AG08395 (cell line): ENCODE data around the gene SIAH3.
"Not testable (repeated sequence)": the region's sequence is repeated elsewhere in the genome, so short reads cannot be mapped to it uniquely, and the experiment has no call there.

Experiments
- DNase-seq: peaks from one replicate; pipeline ENCODE4 v3.0.0; 2012; ENCODE audit warnings: mixed read lengths, low spot score

Gene SIAH3

DNA sequence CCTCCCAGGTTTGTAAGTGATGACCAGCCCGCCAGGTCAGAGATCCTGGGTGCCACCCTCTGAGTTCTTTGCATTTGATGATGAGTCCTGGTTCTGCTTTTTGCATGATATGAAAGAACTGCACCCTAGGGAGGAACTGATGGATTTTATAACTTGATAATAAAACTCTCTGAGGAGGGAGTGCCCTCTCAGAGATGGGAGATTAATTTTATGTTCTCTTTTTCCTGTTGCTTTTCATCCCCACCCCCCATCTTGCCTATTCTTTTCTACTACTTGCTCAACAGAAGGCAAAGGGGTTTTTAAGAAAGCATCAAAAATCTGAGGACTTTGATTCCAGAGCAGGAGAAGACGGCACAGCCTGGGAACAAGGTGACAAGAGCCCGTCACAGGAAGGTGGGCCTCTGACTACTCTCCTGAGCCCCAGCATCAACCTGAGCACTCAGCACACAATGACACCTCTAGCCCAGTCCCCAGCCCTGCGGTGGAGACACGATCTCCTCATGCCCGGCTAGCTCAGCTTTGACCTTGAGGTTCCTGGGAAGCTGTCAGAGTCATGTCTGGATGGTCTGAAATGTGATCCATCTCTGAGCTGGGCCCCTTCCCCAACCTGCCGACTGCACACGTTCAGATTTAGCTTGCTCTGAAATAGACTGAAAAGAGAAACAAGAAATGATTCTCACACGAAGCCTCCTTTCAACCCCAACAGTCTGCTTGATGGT lies 69.1 kb downstream of the SIAH3 start:
- no peak for DNase-seq

GRCh38 chr13:45781553-45782326 lies 69.8 kb downstream of the SIAH3 start:
- DNase-seq, result no peak

GRCh38 chr13:45779901-45780300 lies 71.7 kb downstream of the SIAH3 start:
- no peak for DNase-seq

DNA sequence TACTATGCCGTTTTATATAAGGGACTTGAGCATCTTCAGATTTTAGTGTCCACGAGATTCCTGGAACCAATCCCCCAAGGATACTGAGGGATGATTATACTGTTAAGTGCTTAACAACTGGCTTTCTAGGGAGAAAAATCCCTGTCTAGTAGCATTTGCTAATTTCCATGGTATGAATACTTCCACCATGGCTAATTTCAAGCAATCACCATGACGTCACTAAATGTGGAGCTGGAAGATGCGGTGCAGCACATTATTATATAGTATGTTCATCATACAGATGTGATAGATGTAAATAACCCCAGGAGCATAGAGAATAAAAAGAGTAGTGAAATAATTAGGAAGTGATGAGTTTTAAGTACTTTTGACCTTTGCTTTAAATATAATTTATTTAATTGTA lies 72.7 kb downstream of the SIAH3 start:
- no peak for DNase-seq

- DNase-seq, result no peak
Observed at GRCh38 chr13:45776748-45777147, 74.8 kb downstream of the SIAH3 start.

GRCh38 chr13:45775401-45775963 lies 76.1 kb downstream of the SIAH3 start:
- DNase-seq, result no peak

- DNase-seq, result no peak
Observed at GRCh38 chr13:45773944-45774343, 77.6 kb downstream of the SIAH3 start.

DNA sequence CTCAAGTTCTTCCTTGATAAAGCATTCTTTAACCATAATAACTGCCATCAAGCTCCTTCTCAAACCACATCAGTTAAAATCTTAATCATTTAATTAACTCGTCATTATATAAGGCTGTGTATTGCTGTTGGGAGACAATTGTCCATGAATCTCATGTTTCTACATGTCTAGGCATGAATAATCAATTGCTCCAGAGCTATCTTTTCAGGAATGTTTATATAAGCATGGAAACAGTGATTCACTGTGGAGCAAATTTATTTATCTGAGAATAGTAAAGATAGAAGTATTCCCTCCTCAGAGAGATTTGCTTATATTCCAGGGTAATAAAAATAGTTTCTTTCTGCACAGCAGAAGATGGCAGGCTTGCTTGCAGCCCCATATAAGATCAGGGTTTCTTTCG lies 78.3 kb downstream of the SIAH3 start:
- DNase-seq, result no peak

- no peak for DNase-seq
Observed at GRCh38 chr13:45770886-45771285, 80.7 kb downstream of the SIAH3 start.

- no peak for DNase-seq
Observed at GRCh38 chr13:45768656-45769479, 82.7 kb downstream of the SIAH3 start.

DNA sequence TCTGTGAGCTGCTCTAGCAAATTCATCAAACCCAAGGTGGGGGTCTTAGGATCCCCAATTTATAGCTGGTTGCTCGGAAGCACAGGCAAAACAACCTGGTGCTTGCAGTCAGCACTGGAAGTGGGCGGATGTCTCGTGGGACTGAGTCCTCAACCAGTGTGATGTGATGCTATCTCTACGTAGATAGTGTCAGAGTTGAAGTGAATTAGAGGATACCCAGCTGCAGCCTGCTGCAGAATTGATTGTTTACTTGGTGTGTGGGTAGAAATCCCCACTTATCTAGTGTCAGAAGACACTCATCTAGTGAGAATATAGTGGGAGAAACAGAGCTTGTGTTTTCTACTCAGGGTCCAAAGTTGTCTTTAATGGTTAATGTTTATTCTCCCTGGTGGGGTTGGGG lies 86.1 kb downstream of the SIAH3 start:
- DNase-seq, result no peak

DNA sequence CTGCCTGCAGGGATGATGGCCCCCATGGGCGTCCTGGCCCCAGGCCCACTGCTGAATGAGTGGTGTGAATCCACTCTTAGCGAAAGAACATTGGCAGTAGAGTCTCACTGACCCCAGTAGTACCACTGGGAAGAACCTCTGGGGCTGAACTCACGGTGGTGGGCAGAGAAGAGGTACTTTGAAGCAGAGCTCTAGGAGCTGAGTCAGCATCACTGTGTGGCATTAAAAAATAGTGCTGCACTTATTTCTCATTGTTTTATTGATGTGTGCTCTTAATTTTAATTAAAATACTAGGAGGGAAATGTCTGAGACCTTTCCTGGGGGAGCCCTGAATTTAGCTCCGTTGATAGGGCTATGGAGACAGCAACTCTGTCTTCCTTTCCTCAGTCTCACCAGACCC lies 88.1 kb downstream of the SIAH3 start:
- no peak for DNase-seq

GRCh38 chr13:45757589-45757988 lies 94.0 kb downstream of the SIAH3 start:
- not testable (repeated sequence) for DNase-seq

DNA sequence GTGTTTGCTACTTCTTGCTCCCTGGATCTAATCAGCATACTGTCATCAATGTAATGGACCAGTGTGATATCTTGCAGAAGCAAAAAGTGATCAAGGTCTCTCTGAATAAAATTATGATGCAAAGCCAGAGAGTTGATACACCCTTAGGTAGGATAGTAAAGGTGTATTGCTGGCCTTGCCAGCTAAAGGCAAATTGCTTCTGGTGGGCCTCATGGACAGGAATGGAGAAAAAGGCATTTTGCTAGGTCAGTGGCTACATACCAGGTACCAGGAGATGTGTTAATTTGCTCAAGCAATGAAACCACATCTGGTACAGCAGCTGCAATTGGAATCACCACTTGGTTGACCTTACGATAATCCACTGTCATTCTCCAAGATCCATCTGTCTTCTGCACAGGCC lies 95.1 kb downstream of the SIAH3 start:
- not testable (repeated sequence) for DNase-seq

DNA sequence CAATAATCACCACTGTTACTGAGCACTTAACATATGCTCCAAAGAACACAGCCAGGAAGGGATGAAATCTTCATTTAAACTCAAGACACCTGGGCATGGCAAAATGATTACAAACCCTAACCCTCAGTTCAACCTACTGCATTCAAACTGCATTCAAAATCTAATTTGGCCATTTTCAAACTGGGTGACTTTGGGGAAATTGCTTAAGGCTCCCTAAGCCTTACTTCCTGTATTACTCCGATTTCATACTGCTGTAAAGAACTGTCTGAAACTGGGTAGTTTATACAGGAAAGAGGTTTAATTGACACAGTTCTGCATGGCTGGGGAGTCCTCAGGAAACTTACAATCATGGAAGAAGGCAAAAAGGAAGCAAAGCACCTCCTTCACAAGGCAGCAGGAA lies 99.0 kb downstream of the SIAH3 start:
- DNase-seq, result no peak

DNA sequence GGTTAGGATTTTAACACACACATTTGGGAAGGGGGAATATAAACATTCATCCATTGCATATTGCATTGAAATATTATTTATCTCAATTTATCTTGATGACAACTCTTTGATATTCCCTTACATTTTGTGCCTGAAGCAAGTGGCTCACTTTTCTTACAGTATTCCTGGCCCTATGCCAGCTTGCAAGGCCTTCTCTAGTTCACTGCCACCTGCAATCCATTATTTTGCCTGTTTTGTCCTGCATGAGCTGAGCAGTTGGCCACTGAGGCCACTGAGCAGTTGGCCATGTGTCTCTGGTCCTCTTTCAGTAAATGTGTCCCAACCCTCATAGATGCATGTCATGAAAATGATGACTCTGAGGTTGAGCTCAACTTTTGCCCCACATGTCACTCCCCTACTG lies 99.7 kb downstream of the SIAH3 start:
- DNase-seq, result no peak

DNA sequence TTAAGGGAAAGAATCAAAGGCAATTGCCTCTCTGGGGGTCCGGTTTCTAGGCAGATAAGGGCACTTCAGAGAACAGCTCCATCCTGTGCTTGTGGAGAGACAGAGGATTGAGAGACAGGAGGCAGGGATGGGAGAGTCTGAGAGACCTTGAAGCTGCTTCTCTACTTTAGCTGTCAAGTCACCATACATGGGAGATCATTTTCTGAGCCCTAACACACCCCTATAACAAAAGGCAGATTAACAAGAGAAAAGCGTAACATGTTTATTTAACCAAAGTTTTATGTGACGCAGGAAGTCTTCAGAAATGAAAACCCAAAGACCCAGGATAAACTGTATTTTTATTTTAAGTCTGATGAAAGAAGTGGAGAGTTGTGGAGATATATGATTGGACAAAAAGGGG lies 101.0 kb downstream of the SIAH3 start:
- no peak for DNase-seq

DNA sequence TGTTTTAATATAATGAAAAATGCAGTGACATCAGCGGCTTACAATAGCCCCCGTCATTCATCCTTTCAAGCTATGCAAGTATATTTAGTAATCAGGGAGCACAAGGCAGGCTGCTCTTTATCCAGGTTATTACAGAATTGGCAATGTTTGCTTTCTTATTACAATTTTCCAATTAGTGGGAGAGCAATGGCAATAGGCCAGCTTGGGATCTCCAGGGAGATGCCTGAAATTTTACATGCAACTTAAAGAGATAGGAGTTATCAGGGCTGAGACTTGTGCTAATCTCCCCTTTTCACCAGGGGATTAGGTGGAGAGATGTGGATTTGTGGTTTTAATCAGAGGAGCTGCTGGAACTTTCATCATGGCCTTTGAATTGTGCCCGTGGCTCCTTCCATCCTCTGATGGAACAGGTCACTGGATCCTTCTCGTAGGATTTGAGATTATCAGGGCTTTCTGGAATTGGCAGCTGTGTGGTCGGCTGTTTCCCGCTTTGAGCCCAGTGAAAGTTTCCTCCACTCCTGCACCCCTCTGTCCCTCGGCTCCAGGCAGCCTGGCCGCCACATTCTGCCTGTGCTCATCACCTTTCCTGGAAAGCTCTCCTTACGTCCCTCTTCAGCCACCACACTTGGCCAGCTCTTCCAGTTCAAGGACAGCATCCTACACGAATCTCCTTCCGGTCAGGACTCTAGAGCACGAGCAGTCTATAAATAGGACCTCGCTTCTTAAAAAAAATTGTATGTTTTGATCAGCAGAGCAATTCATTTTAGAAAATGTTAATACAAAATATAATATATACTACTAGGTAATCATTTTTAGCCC lies 102.4 kb downstream of the SIAH3 start:
- no peak for DNase-seq

- DNase-seq, result no peak
Observed at GRCh38 chr13:45747071-45747470, 104.5 kb downstream of the SIAH3 start.

DNA sequence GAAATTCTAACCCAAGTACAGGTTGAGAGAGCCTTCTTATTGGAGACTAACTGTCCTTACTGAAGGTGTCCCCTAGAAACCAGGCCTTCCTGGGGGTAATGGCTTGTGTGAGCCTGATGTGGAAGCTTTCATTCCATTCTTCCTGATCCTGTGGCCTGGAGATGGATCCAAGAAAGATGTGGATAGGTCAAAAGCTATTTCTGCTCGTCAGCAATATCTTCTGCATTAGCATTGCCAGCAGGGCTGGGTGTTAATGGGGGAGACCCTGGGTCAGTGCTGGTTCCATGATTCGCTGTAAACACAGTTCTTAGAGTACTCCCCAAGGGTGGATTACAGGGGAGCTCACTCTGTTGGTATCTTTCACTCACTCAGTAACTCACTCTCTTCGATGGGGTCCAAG lies 106.6 kb downstream of the SIAH3 start:
- no peak for DNase-seq

- DNase-seq, result no peak
Observed at GRCh38 chr13:45742985-45743384, 108.6 kb downstream of the SIAH3 start.

- DNase-seq, result no peak
Observed at GRCh38 chr13:45737571-45738017, 114.0 kb downstream of the SIAH3 start.
